PC-3 (cell line): Measurements from ENCODE around the gene MAML3. TPM values are rescaled to one million over a fixed set of nuclear protein-coding genes. Genes with fewer than 3 reads are reported as not detected.

ENCODE experiments used
- ATAC-seq: fragments of 200-7000 bp; cut with Tn5 transposase; 2 replicates; pipeline ENCODE4 v1.9.1; 2020; ENCODE audit warnings: mild to moderate bottlenecking, moderate library complexity
- BruUV-seq: library from RNA; stranded (reverse); fragments of 400-500 nt; replicated peaks from 2 replicates; lab custom pipeline; 2021; lab: Mats Ljungman, UMichigan
- CTCF ChIA-PET: fragments of 300-600 bp; sonication (Branson Sonifier 250); formaldehyde crosslinking; loops from one replicate; lab custom pipeline; 2022; ENCODE audit warnings: antibody characterized with exemption; lab: Charles Lee
- POLR2A ChIA-PET: fragments of 300-600 bp; sonication (Branson Sonifier 250); formaldehyde crosslinking; loops from one replicate; lab custom pipeline; 2022; ENCODE audit warnings: antibody characterized with exemption; ENCODE audit not compliant: unreplicated experiment; lab: Charles Lee
- DNase-seq: peaks from one replicate; pipeline ENCODE4 v3.0.0-alpha.2; 2015
- H2AFZ ChIP-seq: fragments of 300-600 bp; sonication (generic); 2 replicates; pipeline ENCODE4 v1.6.0; 2016; ENCODE audit warnings: antibody characterized with exemption, low read length
- H3F3A ChIP-seq: fragments of 300-600 bp; sonication (generic); one replicate; pipeline ENCODE4 v1.6.0; 2017; ENCODE audit warnings: antibody characterized with exemption, low read length, control low read depth, mild to moderate bottlenecking; ENCODE audit not compliant: unreplicated experiment
- H3K27ac ChIP-seq: fragments of 300-600 bp; sonication (generic); 2 replicates; pipeline ENCODE4 v1.5.1; 2016; ENCODE audit warnings: mild to moderate bottlenecking, low read length
- H3K27me3 ChIP-seq: fragments of 300-600 bp; sonication (generic); 2 replicates; pipeline ENCODE4 v1.6.1; 2016; ENCODE audit warnings: low read length, mixed read lengths
- H3K36me3 ChIP-seq: fragments of 300-600 bp; sonication (generic); 2 replicates; pipeline ENCODE4 v1.6.1; 2016; ENCODE audit warnings: low read depth, mixed run types, low read length, mixed read lengths
- H3K4me1 ChIP-seq: fragments of 300-600 bp; sonication (generic); 2 replicates; pipeline ENCODE4 v1.5.1; 2016; ENCODE audit warnings: low read length; ENCODE audit not compliant: insufficient read depth
- H3K4me2 ChIP-seq: fragments of 300-600 bp; sonication (generic); 2 replicates; pipeline ENCODE4 v1.6.0; 2016; ENCODE audit warnings: low read length
- H3K4me3 ChIP-seq: fragments of 300-600 bp; sonication (generic); 2 replicates; pipeline ENCODE4 v1.5.1; 2016; ENCODE audit warnings: mild to moderate bottlenecking, low read length, mixed read lengths
- H3K79me2 ChIP-seq: fragments of 300-600 bp; sonication (generic); 2 replicates; pipeline ENCODE4 v1.6.1; 2017; ENCODE audit warnings: low read length, mixed read lengths
- H3K9ac ChIP-seq: fragments of 300-600 bp; sonication (generic); 2 replicates; pipeline ENCODE4 v1.6.0; 2016; ENCODE audit warnings: mild to moderate bottlenecking, low read length
- H3K9me2 ChIP-seq: fragments of 300-600 bp; sonication (generic); replicated peaks from 2 replicates; pipeline ENCODE4 v1.6.1; 2016; ENCODE audit warnings: mixed run types, low read length, mixed read lengths
- H3K9me3 ChIP-seq: fragments of 300-600 bp; sonication (generic); 2 replicates; pipeline ENCODE4 v1.6.1; 2016; ENCODE audit warnings: low read length, mixed read lengths
- H4K20me1 ChIP-seq: fragments of 300-600 bp; sonication (generic); 2 replicates; pipeline ENCODE4 v1.6.1; 2016; ENCODE audit warnings: low read length, mixed read lengths
- CTCF ChIP-seq: fragments of 300-600 bp; sonication (generic); conservative IDR thresholded peaks from 2 replicates; pipeline ENCODE4 v1.5.1; 2017; ENCODE audit warnings: antibody characterized with exemption, low read depth, mild to moderate bottlenecking, low read length
- EZH2 ChIP-seq: fragments of 300-600 bp; sonication (generic); IDR thresholded peaks from one replicate; pipeline ENCODE4 v1.6.1; 2017; ENCODE audit warnings: antibody characterized with exemption, mild to moderate bottlenecking, low read length; ENCODE audit not compliant: unreplicated experiment
- EZH2phosphoT487 ChIP-seq: fragments of 300-600 bp; sonication (generic); IDR thresholded peaks from 2 replicates; pipeline ENCODE4 v1.6.1; 2018; ENCODE audit warnings: mild to moderate bottlenecking, antibody characterized with exemption, low read length, borderline replicate concordance
- intact Hi-C: fragments of 100-400 bp; cut with micrococcal nuclease; formaldehyde crosslinking; loops from 2 replicates; pipeline ENCODE4 v1.9.0; 2023
- total RNA-seq: library from RNA; depleted of rRNA; stranded (reverse); fragments of >200 nt; gene quantifications from 2 replicates; pipeline ENCODE4 v1.2.3, GENCODE V29; 2014

Gene MAML3
- total RNA-seq, 1 experiment from 2014 or later: 4.3 TPM

DNA sequence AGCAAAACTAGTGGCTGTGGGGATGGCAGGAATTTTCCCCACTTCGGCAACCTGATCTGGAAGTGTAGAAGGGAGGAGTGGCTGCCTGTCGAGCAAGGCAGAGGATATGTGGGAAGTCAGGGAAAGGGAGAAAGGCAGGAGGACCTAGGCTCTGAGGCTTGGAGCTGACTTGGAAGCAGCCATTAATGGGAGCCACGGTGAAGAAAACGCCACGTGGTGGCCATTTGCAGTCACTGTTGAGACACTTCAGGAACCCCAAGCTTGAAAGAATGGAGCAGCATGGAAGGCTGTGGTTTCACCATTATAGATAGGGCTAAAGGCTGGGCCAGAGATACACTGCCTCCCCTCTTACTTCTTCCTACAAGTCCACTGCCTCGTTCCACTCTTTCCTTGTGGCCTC is 41.8 kb upstream of the MAML3 start:
- Histone ChIP-seq H3F3A (no peaks in the 10 kb centered on the region), H3K27me3 (no peaks in the 10 kb centered on the region), H3K4me3 (no peak overlapping the region), H3K9ac (no peak overlapping the region), H4K20me1 (no peaks in the 10 kb centered on the region), H3K27ac (no peak overlapping the region), H3K36me3 (no peaks in the 10 kb centered on the region), H3K79me2 (no peaks in the 10 kb centered on the region), H3K9me2 (no peaks in the 10 kb centered on the region), H2AFZ (no peak overlapping the region), H3K4me2 (no peak overlapping the region), H3K4me1 (no peaks in the 10 kb centered on the region), H3K9me3 (no peaks in the 10 kb centered on the region)
- no TSS peak for BruUV-seq
- intact Hi-C loops: no loop called here
- ATAC-seq: no peak
- no peak for DNase-seq
- TF ChIP-seq EZH2phosphoT487 (no peak), EZH2 (no peak), CTCF (no peak)
- POLR2A ChIA-PET: no interaction called here
- CTCF ChIA-PET: no interaction called here

- Histone ChIP-seq H3F3A (no peaks in the 10 kb centered on the region), H3K27ac (no peak overlapping the region)
- CTCF ChIA-PET: no interaction called here
Measured at GRCh38 chr4:140189805-140190204, 35.8 kb upstream of the MAML3 start.

More at GRCh38 chr4:140189805-140190204, 35.8 kb upstream of the MAML3 start:
- Histone ChIP-seq H3K36me3 (no peaks in the 10 kb centered on the region), H3K4me2 (no peak overlapping the region), H3K4me3 (no peak overlapping the region), H3K9me2 (no peaks in the 10 kb centered on the region), H3K9me3 (no peaks in the 10 kb centered on the region), H3K4me1 (peaks cover 26% of the 10 kb centered on the region), H3K27me3 (no peaks in the 10 kb centered on the region), H2AFZ (no peak overlapping the region), H4K20me1 (no peaks in the 10 kb centered on the region), H3K79me2 (no peaks in the 10 kb centered on the region), H3K9ac (no peak overlapping the region)
- no peak for ATAC-seq
- DNase-seq: no peak
- intact Hi-C loops: no loop called here
- POLR2A ChIA-PET: no interaction called here
- no TSS peak for BruUV-seq
- TF ChIP-seq EZH2 (no peak), EZH2phosphoT487 (no peak), CTCF (no peak)
